Measurements from ENCODE around the gene BET1L.

GRCh38 chr11:206526-207207 lies 532 bp downstream of the BET1L start:
- TF ChIP-seq CTCF (IDR thresholded peaks at IDR 0.05; ENCODE audit: low read length) (no peak), EZH2 (IDR thresholded peaks at IDR 0.05; ENCODE audit: borderline replicate concordance, low read length) (no peak)

Measured in OCI-LY1 (cell line).